MCF 10A (cell line): ENCODE data around the gene TRPV6. TPM values are rescaled to one million over a fixed set of nuclear protein-coding genes. Genes with fewer than 3 reads are reported as not detected.

Experiments
- BruUV-seq: library from RNA; stranded (reverse); fragments of 400-500 nt; replicated peaks from 2 replicates; lab custom pipeline; 2021; lab: Mats Ljungman, UMichigan
- CTCF ChIA-PET: fragments of 300-600 bp; sonication (Branson Sonifier 250); formaldehyde crosslinking; extraction: SDS; loops from one replicate; lab custom pipeline; 2021; ENCODE audit warnings: antibody characterized with exemption, inconsistent platforms; lab: Yijun Ruan, JAX
- POLR2A ChIA-PET: fragments of 300-600, 350-650 bp; sonication (Branson Sonifier 250); formaldehyde crosslinking; extraction: SDS; loops from one replicate; lab custom pipeline; 2020; ENCODE audit warnings: antibody characterized with exemption, inconsistent platforms; lab: Yijun Ruan, JAX
- DNase-seq: peaks from one replicate; pipeline ENCODE4 v3.0.0-alpha.2; 2018; ENCODE audit not compliant: unreplicated experiment
- H3K27ac Mint-ChIP-seq: one replicate; pipeline ENCODE4 v1.8.0; 2022; ENCODE audit warnings: mild to moderate bottlenecking, low read depth, mixed read lengths; ENCODE audit not compliant: unreplicated experiment
- H3K27me3 Mint-ChIP-seq: one replicate; pipeline ENCODE4 v1.8.0; 2022; ENCODE audit warnings: mixed read lengths; ENCODE audit not compliant: insufficient read depth, unreplicated experiment
- H3K36me3 Mint-ChIP-seq: one replicate; pipeline ENCODE4 v1.8.0; 2022; ENCODE audit warnings: mild to moderate bottlenecking, moderate library complexity, mixed read lengths; ENCODE audit not compliant: insufficient read depth, unreplicated experiment
- H3K4me1 Mint-ChIP-seq: one replicate; pipeline ENCODE4 v1.8.0; 2022; ENCODE audit warnings: mixed read lengths; ENCODE audit not compliant: insufficient read depth, unreplicated experiment
- H3K4me3 Mint-ChIP-seq: one replicate; pipeline ENCODE4 v1.8.0; 2022; ENCODE audit warnings: mild to moderate bottlenecking, moderate library complexity, mixed read lengths; ENCODE audit not compliant: unreplicated experiment
- H3K9me3 Mint-ChIP-seq: one replicate; pipeline ENCODE4 v1.8.0; 2022; ENCODE audit warnings: mixed read lengths; ENCODE audit not compliant: unreplicated experiment
- CTCF ChIP-seq: fragments of 200-600 bp; IDR thresholded peaks from one replicate; pipeline ENCODE4 v1.8.0; 2022; ENCODE audit warnings: antibody characterized with exemption, mild to moderate bottlenecking; ENCODE audit not compliant: unreplicated experiment
- intact Hi-C: fragments of 100-400 bp; cut with micrococcal nuclease; formaldehyde crosslinking; loops from 2 replicates; pipeline ENCODE4 v1.14.1; 2022
- total RNA-seq: library from RNA; stranded (reverse); gene quantifications from 2 replicates; pipeline ENCODE4 v1.2.3, GENCODE V29; 2022

TRPV6 gene
- total RNA-seq, 1 experiment from 2014 or later, result 0.30 TPM

GRCh38 chr7:142894985-142895593, 9.5 kb upstream of the TRPV6 start:
- ChIA-PET CTCF (interaction anchor here (0.6 to 3.3 kb wide), 7 partner anchors 15 to 319 kb away, joined by 3 to 19 read pairs (median 5); no protein-coding TSS in a partner anchor), POLR2A (no interaction called here)
- Mint-ChIP-seq H3K9me3 (peaks cover 7% of the 10 kb centered on the region), H3K27me3 (peaks cover 45% of the 10 kb centered on the region), H3K36me3 (no peaks in the 10 kb centered on the region), H3K4me1 (no peaks in the 10 kb centered on the region), H3K4me3 (no peak overlapping the region), H3K27ac (no peak overlapping the region)
- intact Hi-C loops, result no loop called here
- DNase-seq, result no peak
- no peak for TF ChIP-seq CTCF
- no TSS peak for BruUV-seq

GRCh38 chr7:142894112-142894984, 8.8 kb upstream of the TRPV6 start:
- Mint-ChIP-seq H3K27ac (no peak overlapping the region), H3K9me3 (peaks cover 7% of the 10 kb centered on the region), H3K4me1 (no peaks in the 10 kb centered on the region), H3K27me3 (peaks cover 38% of the 10 kb centered on the region), H3K4me3 (no peak overlapping the region), H3K36me3 (no peaks in the 10 kb centered on the region)
- DNase-seq, result no peak
- TF ChIP-seq CTCF, result no peak
- no TSS peak for BruUV-seq
- intact Hi-C loops, result no loop called here
- ChIA-PET POLR2A (no interaction called here), CTCF (interaction anchor here (0.6 to 3.3 kb wide), 7 partner anchors 14 to 346 kb away, joined by 3 to 19 read pairs (median 3); no protein-coding TSS in a partner anchor)

- H3K27me3 Mint-ChIP-seq, result peaks cover 25% of the 10 kb centered on the region
- H3K36me3 Mint-ChIP-seq, result no peaks in the 10 kb centered on the region
- H3K4me3 Mint-ChIP-seq, result no peak overlapping the region
- H3K27ac Mint-ChIP-seq, result no peak overlapping the region
- ChIA-PET CTCF (interaction anchor here (0.7 to 1.2 kb wide), 6 partner anchors 11 to 111 kb away, joined by 3 to 6 read pairs (median 3); no protein-coding TSS in a partner anchor), POLR2A (no interaction called here)
- TF ChIP-seq CTCF, result no peak
- peaks cover 7% of the 10 kb centered on the region for H3K9me3 Mint-ChIP-seq
- intact Hi-C loops, result no loop called here
- H3K4me1 Mint-ChIP-seq, result no peaks in the 10 kb centered on the region
- BruUV-seq, result no TSS peak
- DNase-seq, result no peak
Measured at GRCh38 chr7:142892951-142893350, 7.4 kb upstream of the TRPV6 start.

GRCh38 chr7:142891490-142892082, 6.0 kb upstream of the TRPV6 start:
- no peaks in the 10 kb centered on the region for H3K36me3 Mint-ChIP-seq
- no peak for TF ChIP-seq CTCF
- ChIA-PET POLR2A (interaction anchor here (0.9 kb wide), 1 partner anchor 10 kb away, joined by 3 read pairs; no protein-coding TSS in a partner anchor), CTCF (no interaction called here)
- H3K4me3 Mint-ChIP-seq, result no peak overlapping the region
- no peak for DNase-seq
- H3K9me3 Mint-ChIP-seq, result peaks cover 7% of the 10 kb centered on the region
- BruUV-seq, result no TSS peak
- no peaks in the 10 kb centered on the region for H3K4me1 Mint-ChIP-seq
- no peak overlapping the region for H3K27ac Mint-ChIP-seq
- H3K27me3 Mint-ChIP-seq, result peaks cover 11% of the 10 kb centered on the region
- intact Hi-C loops, result no loop called here
